Fibroblast of skin of left biceps (primary cell): Measurements from ENCODE around the gene IFNA16.
"Not testable (repeated sequence)": the region's sequence is repeated elsewhere in the genome, so short reads cannot be mapped to it uniquely, and the experiment has no call there.

Source experiments
- DNase-seq, 2 experiments: peaks; one replicate each; pipeline ENCODE4 v3.0.0-alpha.2; 2013; ENCODE audit warnings: low read depth in 2 of 2

IFNA16 gene

DNA sequence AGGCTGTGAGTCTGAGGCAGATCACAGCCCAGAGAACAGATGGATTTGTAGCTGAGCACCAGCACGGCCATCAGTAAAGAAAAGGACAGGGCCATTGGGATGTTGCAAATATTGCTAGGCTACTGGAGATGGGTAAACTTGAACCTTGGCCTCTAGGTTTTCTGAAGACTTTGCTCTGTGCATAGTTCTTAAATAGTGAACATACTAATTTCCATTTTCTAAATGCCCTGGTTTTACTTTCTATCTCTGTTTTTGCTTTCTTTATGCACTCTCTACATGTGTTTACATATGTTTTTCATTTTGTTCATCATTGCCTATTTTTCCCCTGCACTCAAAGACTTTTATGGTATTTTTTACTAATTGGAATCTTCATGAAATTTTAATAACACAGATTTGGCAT is at the start of gene IFNA16:
Gene IFNA16 (minus strand): TSS at position 101 of the 400 bp plus-strand sequence. CDS start 6 bp downstream, at position 95.
- not testable (repeated sequence) for DNase-seq

DNA sequence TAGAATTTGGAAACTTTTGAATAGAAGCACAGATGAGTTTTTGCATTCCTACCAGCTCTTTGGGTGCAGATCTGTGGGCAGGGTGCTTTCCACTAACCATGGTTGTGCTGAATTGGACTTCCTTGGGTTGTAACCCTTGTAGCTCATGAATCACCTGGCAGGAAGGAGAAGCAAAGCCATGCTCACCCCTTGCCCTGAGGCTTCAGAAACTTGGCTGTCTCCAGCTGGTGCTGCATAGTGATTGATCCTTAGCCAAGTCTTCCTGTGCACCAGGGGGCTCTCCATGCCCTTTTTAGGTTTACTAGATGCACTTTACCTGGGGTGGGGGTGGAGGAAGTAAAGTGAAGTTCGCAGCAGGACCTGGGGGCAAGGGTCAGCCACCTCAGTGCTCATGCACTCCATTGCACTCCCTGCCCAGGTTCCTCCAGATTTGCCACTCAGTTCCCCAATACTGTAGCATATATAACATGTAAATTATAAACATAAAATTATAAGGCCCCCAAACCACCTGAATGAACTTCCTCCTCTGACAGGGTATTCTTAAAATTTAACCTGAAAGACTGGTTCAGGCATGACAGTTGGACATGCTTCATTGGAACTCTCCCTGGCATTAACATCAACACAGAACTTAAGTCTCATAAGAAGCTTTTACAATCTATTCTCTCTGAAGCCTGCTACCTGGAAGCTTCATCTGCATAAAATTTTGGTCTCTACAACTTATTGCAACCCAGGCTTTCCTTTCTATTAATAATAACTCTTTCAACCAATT is 48.5 kb upstream of the IFNA16 start:
- no peak for DNase-seq

DNA sequence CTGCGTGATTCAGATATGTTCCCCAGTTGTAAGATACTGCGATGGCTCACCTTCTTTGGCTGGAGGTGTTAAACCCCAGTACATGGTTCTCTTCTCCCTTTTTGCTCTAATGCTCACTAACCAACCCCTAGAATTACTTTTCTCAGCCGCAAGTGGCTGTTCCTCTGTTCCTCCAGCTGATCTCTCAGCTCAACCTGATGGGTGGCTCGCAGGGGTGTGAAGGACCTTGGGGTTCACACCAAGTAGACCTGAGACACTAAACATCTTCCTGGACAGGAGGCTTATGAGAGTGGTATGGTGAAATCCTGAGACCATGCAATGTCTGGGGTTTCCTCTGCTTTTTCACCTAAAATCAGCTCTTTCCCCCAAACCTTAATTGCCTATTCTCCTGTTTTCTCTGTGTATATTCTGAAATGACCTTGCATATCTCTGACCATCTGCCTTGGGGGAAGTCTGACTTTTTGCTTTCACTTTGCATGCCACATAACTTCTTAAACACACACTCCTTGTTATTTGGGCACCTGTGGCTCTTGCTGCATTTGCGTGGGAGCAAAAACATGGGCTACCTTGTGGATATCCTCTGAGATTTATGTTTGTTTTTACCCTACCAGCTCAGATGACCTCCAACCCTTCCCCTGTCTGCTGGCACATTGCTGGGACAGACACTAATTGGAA is 38.6 kb upstream of the IFNA16 start:
- DNase-seq = no peak

- no peak for DNase-seq
Measured at GRCh38 chr9:21252721-21253547, 35.8 kb upstream of the IFNA16 start.

DNA sequence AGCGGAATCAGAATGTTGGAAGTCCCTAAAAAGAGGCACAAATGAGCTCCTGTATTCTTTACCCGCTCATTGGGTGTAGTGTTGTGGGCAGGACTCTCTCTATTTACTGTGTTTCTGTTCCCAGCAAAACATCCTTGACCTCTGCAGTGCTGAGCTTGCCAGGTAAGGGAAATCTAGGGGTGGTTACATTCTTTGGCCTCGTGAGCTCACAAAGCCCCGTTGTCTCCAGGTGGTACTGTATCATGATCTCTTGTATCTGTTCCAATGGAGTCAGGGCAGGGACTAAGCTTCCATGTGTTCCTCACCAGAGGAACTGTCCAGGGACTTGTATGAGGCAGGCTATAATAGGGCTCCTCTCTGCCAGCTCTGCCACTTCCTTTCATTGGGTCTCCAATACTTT is 34.5 kb upstream of the IFNA16 start:
- no peak for DNase-seq

- DNase-seq = no peak
Measured at GRCh38 chr9:21251190-21251589, 34.1 kb upstream of the IFNA16 start.

DNA sequence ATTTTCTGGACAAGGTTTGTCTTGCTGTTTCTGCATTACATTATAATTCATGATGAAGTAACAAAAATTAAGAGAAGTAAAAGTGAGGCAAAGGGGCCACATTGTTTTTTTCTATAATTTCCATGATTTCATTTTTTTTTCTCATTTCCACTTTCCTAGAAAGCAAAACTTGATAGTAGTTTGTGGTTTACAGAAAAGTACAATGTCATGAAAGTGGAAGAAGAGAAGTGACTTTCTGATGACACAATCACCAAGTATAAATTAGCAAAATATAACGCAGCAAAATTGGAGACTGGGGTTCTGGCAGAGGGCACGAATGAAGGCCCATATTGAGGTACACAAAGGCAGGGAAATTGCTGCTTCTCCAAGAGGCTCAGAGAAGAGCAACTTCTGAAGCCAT is 27.7 kb upstream of the IFNA16 start:
- DNase-seq = no peak

GRCh38 chr9:21239911-21240310 is 22.8 kb upstream of the IFNA16 start, which contains the start of gene IFNA14:
Gene IFNA14 (minus strand): TSS chr9:21240005. CDS start chr9:21239935, 70 bp downstream.
- no peak for DNase-seq

DNA sequence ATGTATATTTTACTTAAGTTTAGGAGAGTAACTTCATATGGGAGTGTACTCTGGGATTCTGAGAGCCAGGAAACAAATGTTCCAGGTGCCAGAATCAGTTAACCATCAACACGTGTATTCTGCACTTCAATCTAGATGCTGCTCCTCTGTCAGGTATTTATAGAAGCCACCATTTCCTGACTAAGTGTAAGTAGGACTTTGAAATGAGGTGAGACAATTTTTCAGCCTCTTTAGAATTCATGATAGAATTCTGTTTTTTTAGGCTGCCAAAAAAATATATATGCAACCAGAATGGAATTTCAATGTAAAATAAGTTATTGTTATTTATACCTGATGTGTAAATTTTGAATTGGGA is 19.2 kb upstream of the IFNA16 start:
- not testable (repeated sequence) for DNase-seq

GRCh38 chr9:21235468-21236359 is 18.6 kb upstream of the IFNA16 start:
- not testable (repeated sequence) for DNase-seq

DNA sequence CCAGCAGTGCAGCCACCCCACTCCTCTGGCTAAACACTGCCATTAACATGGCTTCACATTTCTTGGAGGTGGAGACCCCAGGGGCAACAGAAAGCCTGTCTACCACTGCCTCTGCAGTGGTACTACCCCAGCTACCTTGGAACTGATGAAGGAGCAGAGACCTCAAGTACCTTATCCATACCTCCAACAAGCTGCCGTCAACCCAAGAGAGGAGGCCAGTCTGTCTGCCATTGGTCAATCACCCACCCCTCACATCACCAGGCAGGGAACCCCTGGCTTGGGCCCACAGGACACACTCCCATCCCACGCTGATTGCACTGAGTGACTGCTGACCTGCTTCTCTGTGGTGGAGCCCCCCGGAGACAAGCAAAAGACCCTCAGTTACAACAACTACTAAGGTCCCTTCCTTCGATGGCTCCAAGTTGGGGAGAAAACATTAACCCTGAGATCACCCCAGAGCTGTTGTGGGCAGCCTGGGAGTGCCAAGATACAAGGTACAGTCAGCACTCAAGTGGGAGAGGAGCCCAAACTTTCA is 17.1 kb upstream of the IFNA16 start:
- no peak for DNase-seq

DNA sequence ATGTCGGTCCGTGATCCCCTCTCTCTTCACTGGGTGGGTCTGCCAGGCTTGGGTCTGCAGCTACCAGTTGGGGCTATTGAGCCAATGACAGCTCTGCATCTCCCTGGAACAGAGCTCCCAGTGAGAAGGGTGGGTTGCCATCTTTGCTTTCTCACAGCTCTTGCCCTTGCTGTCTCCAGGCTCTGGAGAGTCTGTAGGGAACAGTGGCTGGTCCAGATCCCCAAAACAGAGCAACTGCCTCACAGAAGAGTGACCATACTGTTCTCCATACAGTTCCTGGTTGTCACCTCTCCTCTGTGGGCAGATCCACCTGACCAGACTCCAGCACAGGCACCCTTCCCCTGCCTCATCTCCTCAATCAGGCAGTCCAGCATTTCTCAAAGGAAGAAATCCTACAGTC is 16.1 kb upstream of the IFNA16 start:
- DNase-seq = no peak

GRCh38 chr9:21228122-21228521 is 11.0 kb upstream of the IFNA16 start, which contains the start of gene IFNA17:
Gene IFNA17 (minus strand): TSS chr9:21228222. CDS start chr9:21228173, 49 bp downstream.
- no peak for DNase-seq

- DNase-seq = not testable (repeated sequence)
Measured at GRCh38 chr9:21213411-21214326, 3.4 kb downstream of the IFNA16 start.

GRCh38 chr9:21212160-21212559 is 5.0 kb downstream of the IFNA16 start:
- DNase-seq = not testable (repeated sequence)

- not testable (repeated sequence) for DNase-seq
Measured at GRCh38 chr9:21210782-21211181, 6.3 kb downstream of the IFNA16 start.

DNA sequence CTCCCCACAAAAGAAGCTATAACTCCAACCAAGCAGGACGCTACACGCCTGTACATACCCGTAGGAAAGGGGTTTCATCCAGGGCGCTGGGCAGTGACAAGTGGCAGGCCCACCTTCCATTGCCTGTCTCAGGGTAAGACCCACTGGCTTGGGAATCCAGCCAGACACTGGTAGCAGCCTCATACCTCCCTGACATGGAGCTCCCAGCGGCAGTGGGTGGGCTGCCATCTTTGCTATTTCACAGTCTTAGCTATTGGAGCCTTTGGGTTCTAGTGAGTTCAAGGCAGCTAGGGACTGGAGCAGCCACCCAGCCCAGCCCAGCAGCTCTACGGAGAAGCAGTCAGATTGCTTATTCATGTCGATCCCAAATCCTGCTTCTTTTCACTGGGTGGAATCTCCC is 6.8 kb downstream of the IFNA16 start:
- no peak for DNase-seq

DNA sequence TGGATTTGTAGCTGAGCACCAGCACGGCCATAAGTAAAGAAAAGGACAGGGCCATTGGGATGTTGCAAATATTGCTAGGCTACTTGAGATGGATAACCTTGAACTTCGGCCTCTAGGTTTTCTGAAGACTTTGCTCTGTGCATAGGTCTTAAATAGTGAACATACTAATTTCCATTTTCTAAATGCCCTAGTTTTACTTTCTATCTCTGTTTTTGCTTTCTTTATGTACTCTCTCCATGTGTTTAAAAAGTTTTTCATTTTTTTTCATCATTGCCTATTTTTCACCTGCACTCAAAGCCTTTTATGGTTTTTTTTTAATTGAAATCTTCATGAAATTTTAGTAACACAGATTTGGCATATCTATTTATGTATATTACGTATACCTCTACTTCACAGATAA is 10.1 kb downstream of the IFNA16 start, which contains the start of gene IFNA10:
Gene IFNA10 (minus strand): TSS at position 101 of the 400 bp plus-strand sequence. CDS start 46 bp downstream, at position 55.
- not testable (repeated sequence) for DNase-seq

GRCh38 chr9:21205204-21205603 is 11.9 kb downstream of the IFNA16 start:
- no peak for DNase-seq

- DNase-seq = not testable (repeated sequence)
Measured at GRCh38 chr9:21202105-21202504, 15.0 kb downstream of the IFNA16 start, which contains the start of gene IFNA7. Gene IFNA7 (minus strand): TSS chr9:21202205. CDS start chr9:21202165, 40 bp downstream.
